CD4-positive, CD25-positive, alpha-beta regulatory T cell (primary cell): Measurements from ENCODE around the gene LCOR. TPM values are rescaled to one million over a fixed set of nuclear protein-coding genes. Genes with fewer than 3 reads are reported as not detected.

ENCODE experiments used
- ATAC-seq, 2 donors: fragments of 150-1000 bp; cut with Tn5 transposase; one replicate each; pipeline ENCODE4 v1.10.0; 2021; ENCODE audit warnings: low read depth in 2 of 2, moderate number of reproducible peaks in 2 of 2, moderate library complexity in 1 of 2
- DNase-seq, 3 donors: peaks; one replicate each; pipeline versions ENCODE4 v3.0.0 to v3.0.0-alpha.2; 2012 to 2022; ENCODE audit warnings: mixed read lengths in 1 of 3
- H3K27ac ChIP-seq: one replicate; pipeline ENCODE4 v1.7.0; 2013; ENCODE audit warnings: mild to moderate bottlenecking, low read length; ENCODE audit not compliant: insufficient read depth, poor library complexity, severe bottlenecking
- H3K27me3 ChIP-seq: one replicate; pipeline ENCODE4 v1.7.0; 2013; ENCODE audit warnings: low read length; ENCODE audit not compliant: control insufficient read depth, insufficient read depth
- H3K36me3 ChIP-seq: one replicate; pipeline ENCODE4 v1.7.0; 2013; ENCODE audit warnings: mild to moderate bottlenecking, low read length, moderate library complexity; ENCODE audit not compliant: control insufficient read depth, insufficient read depth
- H3K4me1 ChIP-seq: 2 replicates; pipeline ENCODE4 v1.7.0; 2013; ENCODE audit warnings: mild to moderate bottlenecking, low read length; ENCODE audit not compliant: insufficient read depth, control insufficient read depth, poor library complexity, severe bottlenecking
- H3K4me3 ChIP-seq: one replicate; pipeline ENCODE4 v1.7.0; 2013; ENCODE audit warnings: low read depth, mild to moderate bottlenecking, low read length, moderate library complexity
- H3K9me3 ChIP-seq, 2 experiments: 1 replicate in 1 of 2; 2 replicates in 1 of 2; pipeline ENCODE4 v1.7.0; 2013; ENCODE audit warnings: low read length in 2 of 2, mild to moderate bottlenecking in 1 of 2, moderate library complexity in 1 of 2; ENCODE audit not compliant: control insufficient read depth in 2 of 2
- H3K27ac Mint-ChIP-seq, 3 donors: one replicate each; pipeline ENCODE4 v1.8.0; 2020 to 2022; ENCODE audit warnings: mild to moderate bottlenecking in 3 of 3, mixed read lengths in 3 of 3, moderate library complexity in 2 of 3
- H3K27me3 Mint-ChIP-seq: one replicate; pipeline ENCODE4 v1.8.0; 2022; ENCODE audit warnings: mild to moderate bottlenecking, mixed read lengths
- H3K36me3 Mint-ChIP-seq: one replicate; pipeline ENCODE4 v1.8.0; 2020; ENCODE audit warnings: mixed read lengths
- H3K4me1 Mint-ChIP-seq, 4 donors: one replicate each; pipeline ENCODE4 v1.8.0; 2020 to 2022; ENCODE audit warnings: mixed read lengths in 4 of 4, mild to moderate bottlenecking in 1 of 4
- H3K4me3 Mint-ChIP-seq, 4 donors: one replicate each; pipeline ENCODE4 v1.8.0; 2020 to 2022; ENCODE audit warnings: mild to moderate bottlenecking in 4 of 4, mixed read lengths in 4 of 4, moderate library complexity in 3 of 4
- H3K9me3 Mint-ChIP-seq, 7 donors: one replicate each; pipeline ENCODE4 v1.8.0; 2020 to 2022; ENCODE audit warnings: mixed read lengths in 7 of 7, mild to moderate bottlenecking in 3 of 7, moderate library complexity in 2 of 7
- polyA plus RNA-seq, 4 donors: library from polyadenylated mRNA; unstranded; fragments of 300-500 nt; fragmentation: Illumina TruSeq; gene quantifications; one replicate each; pipeline ENCODE4 v1.2.3, GENCODE V29; 2021
- total RNA-seq: library from RNA; stranded (reverse); gene quantifications from one replicate; pipeline ENCODE4 v1.2.3, GENCODE V29; 2022

The LCOR gene
- total and polyA plus RNA-seq, 5 donors from 2014 or later = 12.7 to 63.1 (median 16.7) TPM

GRCh38 chr10:97013568-97013967 is 181.5 kb downstream of the LCOR start:
- Histone ChIP-seq H3K4me1 (peaks cover 9% of the 10 kb centered on the region), H3K9me3 (no peaks in the 10 kb centered on the region), H3K4me3 (no peak overlapping the region), H3K27me3 (no peaks in the 10 kb centered on the region), H3K36me3 (no peaks in the 10 kb centered on the region), H3K27ac (no peak overlapping the region)
- H3K4me3 Mint-ChIP-seq = no peak overlapping the region
- H3K27me3 Mint-ChIP-seq = peaks cover 4% of the 10 kb centered on the region
- H3K27ac Mint-ChIP-seq = no peak overlapping the region
- peaks cover 0 to 5% (median 2%) of the 10 kb centered on the region in 7 donors for H3K9me3 Mint-ChIP-seq
- H3K4me1 Mint-ChIP-seq = peaks cover 7 to 15% (median 10%) of the 10 kb centered on the region in 4 donors
- DNase-seq (no peak), ATAC-seq (no peak)
- H3K36me3 Mint-ChIP-seq = no peaks in the 10 kb centered on the region

GRCh38 chr10:97013983-97014382 is 181.9 kb downstream of the LCOR start:
- Mint-ChIP-seq H3K27me3 (peaks cover 4% of the 10 kb centered on the region), H3K4me3 (no peak overlapping the region), H3K27ac (peak overlapping the region in 1 of 3 donors; percentile 18), H3K4me1 (peaks cover 7 to 15% (median 10%) of the 10 kb centered on the region in 4 donors), H3K9me3 (peaks cover 0 to 4% (median 2%) of the 10 kb centered on the region in 7 donors), H3K36me3 (no peaks in the 10 kb centered on the region)
- DNase-seq (no peak), ATAC-seq (no peak)
- Histone ChIP-seq H3K9me3 (no peaks in the 10 kb centered on the region), H3K27me3 (no peaks in the 10 kb centered on the region), H3K36me3 (no peaks in the 10 kb centered on the region), H3K4me1 (peaks cover 9% of the 10 kb centered on the region), H3K4me3 (no peak overlapping the region), H3K27ac (no peak overlapping the region)

- Mint-ChIP-seq H3K27ac (no peak overlapping the region), H3K36me3 (no peaks in the 10 kb centered on the region), H3K27me3 (no peaks in the 10 kb centered on the region), H3K4me3 (peak overlapping the region in 1 of 4 donors; percentile 15), H3K4me1 (peaks cover 7 to 15% (median 10%) of the 10 kb centered on the region in 4 donors), H3K9me3 (peaks cover 0 to 2% (median 0%) of the 10 kb centered on the region in 7 donors)
- Histone ChIP-seq H3K9me3 (no peaks in the 10 kb centered on the region), H3K4me3 (no peak overlapping the region), H3K36me3 (no peaks in the 10 kb centered on the region), H3K4me1 (peaks cover 9% of the 10 kb centered on the region), H3K27ac (no peak overlapping the region), H3K27me3 (no peaks in the 10 kb centered on the region)
- no peak for ATAC-seq
- no peak for DNase-seq
These were observed 183.1 kb downstream of the LCOR start for GRCh38 chr10:97015240-97015639.

GRCh38 chr10:97016728-97017473 is 184.8 kb downstream of the LCOR start:
- H3K27me3 Mint-ChIP-seq = no peaks in the 10 kb centered on the region
- peaks cover 0 to 1% (median 0%) of the 10 kb centered on the region in 7 donors for H3K9me3 Mint-ChIP-seq
- peaks cover 9% of the 10 kb centered on the region for H3K4me1 ChIP-seq
- no peaks in the 10 kb centered on the region for H3K36me3 Mint-ChIP-seq
- ATAC-seq (peak; percentile 33 to 50), DNase-seq (peak in 1 of 3 donors; percentile 69)
- H3K9me3 ChIP-seq = no peaks in the 10 kb centered on the region
- H3K27me3 ChIP-seq = no peaks in the 10 kb centered on the region
- H3K4me3 Mint-ChIP-seq = peak overlapping the region in 2 of 4 donors; percentile 41 to 87
- H3K4me3 ChIP-seq = peak overlapping the region; percentile 13
- H3K27ac Mint-ChIP-seq = peak overlapping the region; percentile 82 to 93 (median 84)
- H3K36me3 ChIP-seq = no peaks in the 10 kb centered on the region
- peaks cover 7 to 15% (median 10%) of the 10 kb centered on the region in 4 donors for H3K4me1 Mint-ChIP-seq
- no peak overlapping the region for H3K27ac ChIP-seq

GRCh38 chr10:97017474-97017903 is 185.4 kb downstream of the LCOR start:
- H3K27ac ChIP-seq = no peak overlapping the region
- ATAC-seq (no peak), DNase-seq (no peak)
- no peaks in the 10 kb centered on the region for H3K27me3 Mint-ChIP-seq
- H3K4me3 Mint-ChIP-seq = no peak overlapping the region
- H3K27me3 ChIP-seq = no peaks in the 10 kb centered on the region
- no peaks in the 10 kb centered on the region for H3K9me3 Mint-ChIP-seq
- H3K4me3 ChIP-seq = no peak overlapping the region
- no peaks in the 10 kb centered on the region for H3K36me3 Mint-ChIP-seq
- peak overlapping the region in 1 of 3 donors; percentile 91 for H3K27ac Mint-ChIP-seq
- peaks cover 7 to 15% (median 10%) of the 10 kb centered on the region in 4 donors for H3K4me1 Mint-ChIP-seq
- H3K9me3 ChIP-seq = no peaks in the 10 kb centered on the region
- peaks cover 9% of the 10 kb centered on the region for H3K4me1 ChIP-seq
- no peaks in the 10 kb centered on the region for H3K36me3 ChIP-seq

- Histone ChIP-seq H3K27me3 (no peaks in the 10 kb centered on the region), H3K4me1 (peaks cover 9% of the 10 kb centered on the region), H3K9me3 (no peaks in the 10 kb centered on the region), H3K36me3 (no peaks in the 10 kb centered on the region), H3K27ac (no peak overlapping the region), H3K4me3 (no peak overlapping the region)
- Mint-ChIP-seq H3K36me3 (no peaks in the 10 kb centered on the region), H3K4me1 (peaks cover 7 to 15% (median 10%) of the 10 kb centered on the region in 4 donors), H3K27me3 (no peaks in the 10 kb centered on the region), H3K9me3 (no peaks in the 10 kb centered on the region), H3K4me3 (peak overlapping the region in 1 of 4 donors; percentile 67), H3K27ac (no peak overlapping the region)
- ATAC-seq = no peak
- DNase-seq = no peak
These were observed 186.4 kb downstream of the LCOR start for GRCh38 chr10:97018251-97019212.

- Mint-ChIP-seq H3K4me3 (no peak overlapping the region), H3K27me3 (no peaks in the 10 kb centered on the region), H3K9me3 (no peaks in the 10 kb centered on the region), H3K4me1 (peaks cover 7 to 15% (median 10%) of the 10 kb centered on the region in 4 donors), H3K36me3 (no peaks in the 10 kb centered on the region), H3K27ac (no peak overlapping the region)
- Histone ChIP-seq H3K4me1 (peaks cover 9% of the 10 kb centered on the region), H3K9me3 (no peaks in the 10 kb centered on the region), H3K27me3 (no peaks in the 10 kb centered on the region), H3K4me3 (no peak overlapping the region), H3K27ac (no peak overlapping the region), H3K36me3 (no peaks in the 10 kb centered on the region)
- DNase-seq (no peak), ATAC-seq (no peak)
These were observed 187.2 kb downstream of the LCOR start for GRCh38 chr10:97019213-97019844.
